Inferior parietal cortex (tissue), 1 donor: Measurements from ENCODE around the gene FAM167B.
A peak's percentile ranks its signal among the peaks of the same experiment; 100 is the strongest.

ENCODE experiments used
- DNase-seq: peaks from one replicate; pipeline ENCODE4 v3.0.0-alpha.2; 2016; ENCODE audit errors: extremely low spot score

The FAM167B gene

DNA sequence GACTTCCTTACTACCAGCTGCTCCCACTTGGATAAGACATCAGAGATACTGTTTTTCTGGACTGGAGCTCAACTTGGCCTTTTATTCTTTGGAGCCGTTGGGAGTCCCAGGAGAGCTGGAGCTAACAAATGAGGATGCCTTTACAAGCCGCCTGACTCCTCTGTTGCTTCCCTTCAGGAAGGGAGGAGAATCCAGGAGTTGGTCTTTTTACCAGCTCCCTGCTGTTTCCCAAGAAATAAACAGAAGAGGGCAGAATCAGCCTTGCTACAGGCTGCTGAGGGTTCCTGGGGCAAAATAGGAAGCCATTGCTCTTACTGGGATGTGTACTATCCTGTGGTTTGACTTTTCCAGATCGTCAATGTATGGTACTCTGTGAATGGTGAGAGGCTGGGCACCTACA is 23.3 kb upstream of the FAM167B start:
- no peak for DNase-seq

DNA sequence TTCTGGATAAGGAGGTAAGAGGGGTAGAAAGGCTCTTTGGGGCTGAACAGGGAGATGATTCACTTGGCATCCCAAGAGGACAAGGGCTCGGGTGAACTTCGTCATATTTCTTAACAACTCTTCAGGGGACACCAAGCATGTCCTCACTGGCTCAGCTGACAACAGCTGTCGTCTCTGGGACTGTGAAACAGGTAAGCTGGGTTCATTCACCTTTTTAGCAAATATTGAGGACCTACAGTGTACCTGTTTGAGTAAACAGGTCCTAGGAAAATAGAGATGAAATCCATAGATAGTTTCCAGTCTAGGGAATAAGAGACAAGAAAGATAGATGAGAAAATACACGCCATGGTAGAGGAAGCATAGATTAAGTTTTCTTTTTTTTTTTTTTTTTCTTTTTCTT is 22.7 kb upstream of the FAM167B start:
- no peak for DNase-seq

DNA sequence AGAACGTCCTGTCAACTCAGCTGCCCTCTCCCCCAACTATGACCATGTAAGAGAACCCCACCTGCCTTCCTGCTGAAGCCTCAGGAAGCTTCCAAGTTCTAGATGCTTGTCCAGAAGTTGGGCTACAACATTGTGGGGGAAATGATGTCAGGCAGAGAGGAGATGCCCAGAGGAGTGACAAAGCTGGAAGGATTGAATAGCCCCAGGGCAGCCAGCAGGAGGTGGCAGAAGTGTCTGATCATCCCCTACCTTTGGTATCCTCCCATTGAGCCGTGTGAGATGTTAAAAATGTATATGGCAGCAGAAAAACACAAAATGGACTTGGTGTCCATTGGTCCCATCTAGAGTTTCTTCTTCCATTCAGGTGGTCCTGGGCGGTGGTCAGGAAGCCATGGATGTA is 18.3 kb upstream of the FAM167B start:
- no peak for DNase-seq

DNA sequence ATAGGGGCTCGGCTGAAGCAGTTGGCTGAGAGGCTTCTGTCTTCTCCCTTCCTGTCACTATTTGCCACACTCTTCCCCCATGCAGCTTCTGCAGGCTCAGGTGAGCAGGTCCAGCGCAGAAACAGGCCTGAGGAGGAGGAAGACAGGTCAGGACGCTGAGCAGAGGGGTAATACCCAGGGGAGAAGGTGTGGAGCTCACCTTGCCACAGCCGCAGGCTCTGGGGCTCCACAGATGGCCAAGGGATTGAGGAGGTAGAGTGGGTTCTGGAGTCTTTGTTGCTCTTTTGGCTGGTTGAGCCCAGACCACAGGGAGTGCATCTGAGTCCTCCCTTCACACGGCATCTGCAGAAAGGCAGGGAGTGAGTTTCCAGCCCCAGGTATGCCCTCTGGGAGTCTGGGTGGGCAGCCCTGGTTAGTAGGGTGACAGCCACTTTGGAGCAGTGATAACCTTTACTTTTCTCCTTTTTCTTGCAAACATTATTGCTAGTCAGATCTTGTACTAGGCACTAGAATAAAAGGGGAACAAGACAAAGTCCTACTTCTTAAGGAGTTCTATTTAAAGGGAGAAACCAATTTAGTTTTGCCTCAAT is 15.1 kb upstream of the FAM167B start:
- no peak for DNase-seq

DNA sequence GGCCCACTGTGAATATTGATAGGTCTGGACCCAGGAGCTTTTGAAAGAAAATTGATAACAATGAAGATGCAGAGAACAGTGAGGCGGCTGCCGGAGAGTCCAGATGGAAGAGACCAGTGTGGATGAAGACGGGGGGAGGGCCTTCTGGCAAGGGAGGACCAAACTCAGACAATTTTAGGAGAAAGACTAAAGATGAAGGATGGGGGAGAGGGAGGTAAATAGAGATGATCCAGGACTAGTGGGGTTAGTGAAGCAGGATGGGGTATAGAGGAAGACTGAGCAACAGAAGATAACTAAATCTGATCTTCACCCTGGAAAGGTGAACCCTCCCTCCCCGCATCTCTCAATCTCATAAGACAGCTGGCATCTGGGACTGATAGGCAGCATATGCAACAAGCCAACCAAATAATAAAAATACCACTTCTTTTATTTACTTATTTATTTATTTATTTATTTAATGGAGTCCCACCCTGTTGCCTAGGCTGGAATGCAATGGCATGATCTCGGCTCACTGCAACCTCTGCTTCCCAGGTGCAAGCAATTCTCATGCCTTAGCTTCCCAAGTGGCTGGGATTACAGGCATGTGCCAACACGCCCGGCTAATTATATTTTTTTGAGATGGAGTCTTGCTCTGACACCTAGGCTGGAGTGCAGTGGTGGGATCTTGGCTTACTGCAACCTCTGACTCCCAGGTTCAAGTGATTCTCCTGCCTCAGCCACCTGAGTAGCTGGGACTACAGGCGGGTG is 14.3 kb upstream of the FAM167B start:
- DNase-seq: no peak

DNA sequence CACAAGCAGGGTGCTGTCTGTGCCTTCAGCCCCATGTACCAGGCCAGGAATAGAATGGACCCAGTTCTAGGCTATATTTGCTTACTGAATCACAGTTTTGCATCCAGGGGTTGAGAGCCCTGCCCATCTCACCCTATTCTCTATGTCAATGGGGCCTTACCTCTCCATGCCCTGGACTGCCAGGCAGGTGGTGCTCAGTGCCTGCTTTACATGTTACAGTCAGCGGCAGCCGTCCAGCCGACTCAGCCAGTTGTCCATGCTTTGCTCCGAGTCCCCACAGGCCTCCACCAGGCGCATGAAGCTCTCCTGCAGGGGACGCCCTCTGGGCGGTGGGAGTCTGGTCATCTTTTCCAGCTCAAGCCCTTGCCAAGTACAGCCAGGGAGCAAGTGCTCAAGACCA is 12.2 kb upstream of the FAM167B start:
- no peak for DNase-seq

DNA sequence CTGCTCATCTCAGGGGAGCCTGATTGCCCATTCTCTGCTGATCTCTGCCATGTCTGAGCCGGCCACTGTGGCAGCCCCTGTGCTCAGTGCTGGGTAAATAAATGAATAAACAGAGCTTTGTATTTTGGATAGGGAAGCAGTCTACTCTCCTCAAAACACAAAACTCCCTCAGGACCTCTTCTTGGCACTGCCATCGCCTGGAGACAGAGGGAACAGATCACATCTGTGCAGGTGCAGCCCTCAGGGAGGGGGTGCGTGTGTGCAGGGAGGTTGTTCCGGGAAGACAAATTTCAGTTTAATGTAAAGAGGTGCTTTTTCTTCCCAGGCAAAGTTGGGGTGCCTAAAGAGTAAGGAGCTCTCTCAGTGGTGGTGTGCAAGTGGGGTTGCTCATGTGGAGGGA is 7.7 kb upstream of the FAM167B start:
- no peak for DNase-seq

DNA sequence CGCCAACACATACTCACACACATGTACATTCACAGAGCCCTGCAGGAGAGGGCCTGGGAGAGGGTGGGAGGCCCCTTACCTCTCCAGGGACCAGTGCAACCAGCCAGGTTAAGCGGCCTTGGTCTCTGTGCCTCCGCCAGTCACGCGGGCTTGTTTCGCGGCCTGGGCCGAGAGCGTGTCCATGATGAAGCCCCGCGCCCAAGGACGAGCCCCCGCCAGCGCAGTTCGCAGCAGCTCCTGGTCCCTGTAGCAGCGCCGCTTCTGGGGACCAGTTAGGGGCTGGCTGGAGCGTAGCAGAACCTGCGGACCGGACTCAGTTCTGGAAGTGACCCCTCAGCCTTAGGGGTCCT is 7.3 kb upstream of the FAM167B start:
- no peak for DNase-seq

DNA sequence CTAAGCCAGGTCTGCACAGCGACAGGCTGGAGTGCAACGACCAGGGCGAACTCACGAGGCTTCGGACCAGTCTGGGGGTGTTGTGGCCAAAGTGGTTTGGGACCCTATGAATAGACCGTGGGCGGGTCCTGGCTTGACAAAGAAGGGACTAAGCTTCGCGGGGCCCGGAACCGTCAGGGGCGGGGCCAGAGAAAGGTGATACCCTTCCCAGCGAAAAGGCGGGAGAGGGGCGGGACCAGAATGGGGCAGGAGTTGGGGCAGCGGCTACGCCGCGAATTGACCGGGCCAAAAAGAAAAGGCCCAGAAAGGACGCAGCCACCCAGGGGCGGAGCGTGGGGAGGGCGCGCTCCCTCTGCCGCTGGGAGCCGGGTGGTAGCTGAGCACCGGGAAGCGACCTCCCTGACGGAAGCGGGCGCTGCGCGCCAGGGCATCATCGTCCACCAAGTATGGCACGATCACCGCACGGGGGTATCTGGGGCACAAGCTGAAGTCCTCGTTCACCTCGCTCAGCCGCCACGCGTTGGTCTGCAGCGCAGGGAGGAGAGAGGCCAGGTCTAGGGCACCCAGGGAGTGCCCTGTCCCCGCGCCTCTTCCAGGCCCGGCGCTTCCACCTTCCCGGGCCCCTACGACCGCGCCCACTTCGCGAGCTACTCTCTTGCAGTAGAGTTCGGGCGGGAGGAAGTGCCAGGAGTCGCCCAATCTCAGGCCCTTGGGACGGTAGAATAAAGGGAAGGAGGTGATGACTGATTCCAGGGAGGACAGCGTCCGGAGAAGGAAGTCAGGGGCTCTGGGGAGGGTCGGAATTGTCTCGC is 6.7 kb upstream of the FAM167B start:
- peak; percentile 39 for DNase-seq

DNA sequence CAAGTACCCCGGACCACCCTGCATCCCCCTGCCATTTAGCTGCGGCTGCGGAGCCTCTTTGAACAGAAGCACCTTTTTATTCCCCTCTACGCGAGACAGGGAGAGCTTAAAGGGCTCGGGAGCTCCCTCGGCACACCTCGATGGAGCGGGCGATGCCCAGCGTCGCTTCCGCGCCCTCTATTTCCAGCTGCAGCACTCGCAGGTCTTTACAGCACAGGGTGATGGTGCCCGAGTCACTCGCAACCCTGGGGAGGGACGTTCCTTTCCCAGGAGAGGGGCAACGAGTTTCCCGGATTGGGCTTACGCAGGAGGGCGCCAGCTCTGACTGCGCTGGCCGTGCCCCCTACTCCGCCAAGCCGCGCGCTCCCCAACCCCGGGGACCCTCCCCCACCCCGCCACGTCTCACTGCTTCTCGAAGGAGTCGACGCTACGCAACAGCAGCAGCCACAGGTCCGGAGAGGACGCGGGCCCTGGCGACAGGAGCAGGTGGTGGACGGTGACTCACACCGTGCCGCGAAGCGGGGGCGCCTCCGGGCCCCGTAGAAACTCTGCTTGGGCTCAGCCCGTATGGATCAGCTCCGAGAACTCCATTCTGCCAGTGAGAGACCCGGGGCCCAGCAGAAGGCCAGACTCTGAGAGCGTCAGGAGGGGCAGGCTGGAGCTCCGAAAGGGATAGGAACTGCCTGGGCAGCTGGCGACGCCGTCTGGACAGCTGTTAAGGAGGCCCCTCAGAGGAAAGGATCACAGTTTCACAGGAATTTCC is 5.8 kb upstream of the FAM167B start:
- peak; percentile 15 for DNase-seq

DNA sequence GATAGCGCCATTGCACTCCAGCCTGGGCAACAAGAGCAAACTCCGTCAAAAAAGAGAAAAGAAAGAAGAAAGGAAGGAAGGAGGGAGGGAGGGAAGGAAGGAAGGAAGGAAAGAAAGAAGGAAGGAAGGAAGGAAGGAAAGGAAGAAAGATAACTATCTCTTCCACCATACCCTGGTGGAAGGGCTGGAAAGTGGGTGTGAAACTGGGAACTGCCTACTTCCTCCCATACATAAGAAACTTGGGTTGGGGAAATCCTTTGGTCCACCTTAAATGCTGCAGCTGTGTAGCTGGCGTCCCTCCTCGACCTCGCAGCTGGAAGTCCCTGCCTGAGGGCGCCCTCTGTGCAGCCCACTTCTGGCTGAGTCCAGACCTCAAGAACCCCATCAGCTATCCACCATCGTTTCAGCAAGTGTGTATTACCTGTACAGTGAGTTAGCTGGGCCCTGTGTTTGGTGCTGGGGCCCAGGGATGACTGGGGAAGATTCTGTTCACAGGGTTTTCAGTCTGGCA is 4.6 kb upstream of the FAM167B start:
- DNase-seq: peak; percentile 41

DNA sequence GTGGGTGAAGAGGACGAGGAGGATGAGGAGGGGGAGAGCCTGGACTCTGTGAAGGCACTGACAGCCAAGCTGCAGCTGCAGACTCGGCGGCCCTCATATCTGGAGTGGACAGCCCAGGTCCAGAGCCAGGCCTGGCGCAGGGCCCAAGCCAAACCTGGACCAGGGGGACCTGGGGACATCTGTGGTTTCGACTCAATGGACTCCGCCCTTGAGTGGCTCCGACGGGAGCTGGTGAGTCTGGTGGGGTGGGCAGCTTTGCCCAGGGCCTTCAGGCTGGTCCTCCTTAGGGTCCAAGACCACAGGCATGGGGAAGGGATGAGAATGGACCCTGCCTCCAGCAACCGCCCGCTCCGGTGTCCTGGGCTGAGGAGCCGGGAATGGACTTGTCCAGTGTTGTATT is 430 bp downstream of the FAM167B start:
- no peak for DNase-seq

DNA sequence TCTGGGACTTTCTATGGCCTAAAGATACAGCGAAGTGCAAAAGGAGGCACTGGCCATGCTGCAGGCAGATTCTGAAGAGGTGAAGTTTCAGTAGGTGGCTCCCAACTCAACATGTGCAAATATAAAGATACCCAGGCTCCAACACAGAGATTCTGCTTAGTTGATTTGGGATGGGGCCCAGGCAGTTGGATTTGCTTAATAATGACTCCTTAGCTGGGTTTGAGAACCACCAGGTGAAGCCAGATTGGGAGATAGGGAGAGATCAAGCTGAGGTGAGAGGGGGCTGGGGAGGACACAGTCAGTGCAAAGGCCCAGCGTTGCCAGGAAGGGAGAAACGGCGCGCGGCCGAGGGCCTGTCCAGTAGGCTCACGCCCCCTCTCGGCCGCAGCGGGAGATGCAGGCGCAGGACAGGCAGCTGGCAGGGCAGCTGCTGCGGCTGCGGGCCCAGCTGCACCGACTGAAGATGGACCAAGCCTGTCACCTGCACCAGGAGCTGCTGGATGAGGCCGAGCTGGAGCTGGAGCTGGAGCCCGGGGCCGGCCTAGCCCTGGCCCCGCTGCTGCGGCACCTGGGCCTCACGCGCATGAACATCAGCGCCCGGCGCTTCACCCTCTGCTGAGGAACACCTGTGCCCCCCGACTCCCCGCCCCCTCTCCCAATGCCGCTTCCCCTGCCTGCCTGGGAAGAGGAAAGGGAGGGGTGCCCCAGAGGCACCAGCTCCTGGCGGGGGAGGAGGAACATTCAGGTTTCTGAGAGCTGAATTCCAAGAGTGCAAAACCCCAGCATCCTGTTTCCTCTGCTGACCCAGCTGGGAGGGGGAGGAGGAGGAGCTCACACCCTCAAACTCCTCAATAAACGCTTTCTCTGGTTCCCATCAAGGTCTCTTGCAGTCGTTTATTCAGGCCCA is 1.2 kb downstream of the FAM167B start:
- no peak for DNase-seq

DNA sequence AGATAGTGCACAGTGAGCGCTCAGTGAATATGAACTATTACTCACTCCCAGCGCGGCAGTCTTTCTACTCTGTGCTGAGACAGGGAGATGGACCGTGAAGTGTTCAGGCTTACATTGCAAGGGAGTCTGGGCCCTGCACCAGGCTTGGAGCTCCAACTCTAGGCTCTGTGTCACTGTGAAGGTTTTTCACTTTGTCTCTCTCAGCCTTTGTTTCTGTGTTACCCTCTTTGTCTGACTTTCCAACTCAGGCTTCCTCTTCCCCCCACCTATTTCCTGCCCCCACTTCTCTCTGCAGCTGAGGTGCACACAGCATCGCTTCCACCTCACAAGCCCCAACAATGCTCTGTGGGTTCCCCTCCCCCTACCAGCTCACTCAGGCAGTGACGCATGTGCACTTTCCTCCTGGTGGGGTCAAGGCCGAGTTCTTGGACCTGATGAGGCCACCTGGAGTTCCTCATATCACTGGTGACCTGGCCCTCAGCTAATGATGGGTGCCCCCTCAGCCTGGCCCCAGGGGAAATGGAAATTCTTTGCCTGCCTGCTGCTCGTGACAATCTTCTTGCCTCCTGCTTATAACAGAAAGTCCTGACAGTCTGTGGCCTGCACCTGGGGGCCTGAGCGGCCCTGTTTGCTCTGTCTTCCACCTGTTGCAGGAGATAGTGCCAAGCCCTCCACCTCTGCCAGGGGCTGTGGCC is 3.0 kb downstream of the FAM167B start:
- DNase-seq: no peak

DNA sequence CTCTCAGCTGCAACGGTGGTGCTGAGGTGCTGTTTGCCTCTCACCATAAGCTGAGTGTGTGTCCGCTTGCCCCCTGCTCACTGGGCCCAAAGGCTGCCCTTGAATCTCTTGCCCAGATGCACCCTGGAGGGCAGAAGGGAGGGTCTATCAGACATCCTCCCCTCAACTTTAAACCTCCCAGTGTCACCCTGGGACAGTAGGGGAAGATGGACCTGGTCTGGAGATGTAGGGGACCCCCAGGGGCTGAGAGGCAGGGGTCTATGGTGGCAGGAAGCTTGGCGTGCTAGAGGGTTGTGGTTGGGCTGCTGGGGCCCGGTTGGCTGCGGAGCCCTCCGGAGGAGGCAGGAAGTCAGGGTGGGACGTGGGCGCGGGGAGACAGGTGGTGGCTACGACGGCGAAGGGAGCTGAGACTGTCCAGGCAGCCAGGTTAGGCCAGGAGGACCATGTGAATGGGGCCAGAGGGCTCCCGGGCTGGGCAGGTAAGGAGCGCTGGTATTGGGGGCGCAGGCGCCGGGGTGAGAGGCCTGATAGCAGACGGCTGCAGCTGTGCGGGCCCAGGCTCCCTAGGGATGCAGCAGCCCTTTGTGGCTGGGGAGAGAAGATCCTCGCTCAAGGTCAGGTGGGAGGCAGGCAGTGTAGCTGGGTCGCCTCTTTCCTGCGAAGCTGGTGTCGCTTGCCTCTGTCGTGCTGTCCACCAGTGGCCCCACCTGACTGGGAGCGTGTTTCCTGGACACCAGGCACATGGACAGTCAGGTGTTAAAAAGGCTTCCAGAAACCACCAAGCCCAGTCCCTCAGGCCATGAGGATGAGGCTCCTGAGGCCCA is 4.1 kb downstream of the FAM167B start, which contains the start of gene LCK:
Gene LCK (plus strand): TSS at position 373 of the 824 bp plus-strand sequence. CDS start 23,065 bp downstream, outside the sequence.
- DNase-seq: no peak

DNA sequence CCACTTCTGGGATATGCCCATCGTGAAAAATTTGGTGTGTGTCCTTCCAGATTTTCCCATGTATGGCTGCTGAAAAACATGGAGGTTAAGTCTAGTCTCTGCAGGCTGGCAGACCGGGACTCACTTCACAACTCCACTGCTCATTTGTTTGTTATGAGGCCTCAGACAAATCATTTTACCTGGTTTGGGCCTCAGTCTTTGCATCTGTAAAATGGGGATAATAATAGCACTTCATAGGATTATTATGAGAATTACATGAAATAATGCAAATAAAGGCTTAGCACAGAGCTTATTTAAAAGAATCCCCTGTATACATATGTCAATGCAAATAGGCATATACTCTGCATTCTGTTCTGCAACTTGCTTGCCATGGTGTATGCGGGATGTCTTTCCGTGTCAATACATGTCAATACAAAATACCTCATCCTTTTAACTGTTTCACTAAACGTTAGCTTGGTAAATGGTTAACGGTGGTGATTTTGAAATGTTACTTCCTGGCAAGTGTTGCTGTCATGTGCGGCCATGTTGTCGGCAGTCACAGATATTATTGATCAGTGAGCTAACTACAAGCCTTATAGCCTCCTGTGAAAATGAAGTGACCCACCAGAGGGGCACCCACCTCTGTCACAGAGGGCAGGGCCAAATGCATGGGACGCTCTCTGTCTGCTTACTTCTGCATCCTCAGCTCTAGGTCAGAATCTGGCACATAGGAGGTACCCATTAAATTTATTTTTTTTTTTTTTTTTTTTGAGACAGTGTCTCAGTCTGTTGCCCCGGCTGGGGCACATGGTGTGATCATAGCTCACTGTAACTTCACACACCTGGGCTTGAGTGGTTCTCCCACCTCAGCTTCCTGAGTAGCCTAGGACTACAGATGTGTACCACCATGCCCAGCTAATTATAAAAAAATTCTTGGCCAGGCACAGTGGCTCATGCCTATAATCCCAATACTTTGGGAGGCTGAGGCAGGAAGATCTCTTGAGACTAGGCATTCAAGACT is 8.3 kb downstream of the FAM167B start:
- DNase-seq: no peak

DNA sequence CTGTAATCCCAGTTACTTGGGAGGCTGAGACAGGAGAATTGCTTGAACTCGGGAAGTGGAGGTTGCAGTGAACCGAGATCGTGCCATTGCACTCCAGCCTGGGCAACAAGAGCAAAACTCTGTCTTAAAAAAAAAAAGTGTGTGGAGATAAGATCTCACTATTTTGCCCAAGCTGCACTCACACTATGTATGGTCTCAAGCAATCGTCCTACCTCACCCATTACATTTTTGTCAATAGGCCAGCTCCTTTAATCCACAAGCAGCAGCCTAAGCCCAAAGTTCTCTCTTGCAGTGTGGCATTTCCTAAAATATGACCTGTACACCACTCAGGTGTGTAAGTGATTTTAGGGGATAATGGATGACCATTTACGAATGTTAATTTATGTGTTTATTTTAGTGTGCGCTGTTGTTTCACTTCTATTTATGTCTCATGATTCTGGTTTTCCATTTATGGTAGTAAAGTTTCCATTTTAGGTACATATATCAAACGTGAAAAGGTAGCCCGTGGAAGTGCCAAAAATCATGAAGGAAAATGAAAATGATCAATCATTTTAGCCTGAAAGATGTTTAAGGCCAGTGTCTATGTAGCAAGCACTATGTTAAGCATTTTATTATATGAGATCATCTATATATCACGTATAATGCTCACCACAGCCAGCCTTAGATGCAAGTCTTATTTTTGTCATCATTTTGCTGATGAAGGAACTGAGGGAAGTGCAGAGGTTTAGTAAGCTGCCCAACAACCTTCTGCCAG is 9.6 kb downstream of the FAM167B start:
- DNase-seq: no peak

DNA sequence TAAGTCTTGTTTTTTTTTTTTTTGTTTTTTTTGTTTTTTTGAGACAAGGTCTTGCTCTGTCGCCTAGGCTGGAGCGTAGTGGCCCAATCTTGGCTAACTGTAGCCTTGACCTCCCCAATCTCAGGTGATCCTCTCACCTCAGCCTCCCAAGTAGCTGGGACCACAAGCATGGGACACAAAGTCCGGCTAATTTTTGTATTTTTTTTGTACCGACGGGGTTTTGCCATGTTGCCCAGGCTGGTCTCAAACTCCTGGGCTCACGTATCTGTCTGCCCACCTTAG is 10.1 kb downstream of the FAM167B start:
- no peak for DNase-seq
